GM23248 (cell line): ENCODE measurements around the gene NLGN2. TPM values are rescaled to one million over a fixed set of nuclear protein-coding genes. Genes with fewer than 3 reads are reported as not detected.

Source experiments
- DNase-seq: peaks from one replicate; pipeline ENCODE4 v3.0.0-alpha.2; 2015
- H2AFZ ChIP-seq: fragments of 200-600 bp; sonication (generic); 2 replicates; pipeline ENCODE4 v1.6.1; 2016; ENCODE audit warnings: antibody characterized with exemption
- H3F3A ChIP-seq: fragments of 200-600 bp; sonication (generic); 2 replicates; pipeline ENCODE4 v1.6.1; 2016; ENCODE audit warnings: mild to moderate bottlenecking, antibody characterized with exemption, mixed run types; ENCODE audit not compliant: insufficient read depth
- H3K27ac ChIP-seq: fragments of 200-600 bp; sonication (generic); 2 replicates; pipeline ENCODE4 v1.5.1; 2016; ENCODE audit warnings: mild to moderate bottlenecking
- H3K27me3 ChIP-seq: fragments of 200-600 bp; sonication (generic); replicated peaks from 2 replicates; pipeline ENCODE4 v1.6.1; 2016; ENCODE audit warnings: mild to moderate bottlenecking; ENCODE audit not compliant: insufficient read depth
- H3K36me3 ChIP-seq: fragments of 200-600 bp; sonication (generic); 2 replicates; pipeline ENCODE4 v1.6.1; 2016; ENCODE audit warnings: low read depth, mild to moderate bottlenecking
- H3K4me1 ChIP-seq: fragments of 200-600 bp; sonication (generic); 2 replicates; pipeline ENCODE4 v1.6.1; 2016; ENCODE audit warnings: mild to moderate bottlenecking; ENCODE audit not compliant: insufficient read depth
- H3K4me2 ChIP-seq: fragments of 200-600 bp; sonication (generic); one replicate; pipeline ENCODE4 v1.6.1; 2016; ENCODE audit warnings: mild to moderate bottlenecking; ENCODE audit not compliant: unreplicated experiment
- H3K4me3 ChIP-seq: fragments of 200-600 bp; sonication (generic); 2 replicates; pipeline ENCODE4 v1.5.1; 2016; ENCODE audit warnings: mild to moderate bottlenecking
- H3K79me2 ChIP-seq: fragments of 200-600 bp; sonication (generic); 2 replicates; pipeline ENCODE4 v1.6.1; 2016; ENCODE audit warnings: mild to moderate bottlenecking; ENCODE audit not compliant: insufficient read depth
- H3K9ac ChIP-seq: fragments of 200-600 bp; sonication (generic); 2 replicates; pipeline ENCODE4 v1.6.1; 2016; ENCODE audit warnings: mild to moderate bottlenecking
- H3K9me2 ChIP-seq: fragments of 200-600 bp; sonication (generic); 2 replicates; pipeline ENCODE4 v1.6.1; 2016; ENCODE audit warnings: mixed run types, mild to moderate bottlenecking, moderate library complexity; ENCODE audit not compliant: insufficient read depth
- H3K9me3 ChIP-seq: fragments of 200-600 bp; sonication (generic); one replicate; pipeline ENCODE4 v1.6.1; 2017; ENCODE audit warnings: low read depth
- H4K20me1 ChIP-seq: fragments of 200-600 bp; sonication (generic); 2 replicates; pipeline ENCODE4 v1.6.0; 2016; ENCODE audit not compliant: insufficient read depth
- EZH2 ChIP-seq: fragments of 200-600 bp; sonication (generic); IDR thresholded peaks from 2 replicates; pipeline ENCODE4 v1.6.1; 2018; ENCODE audit warnings: antibody characterized with exemption, mild to moderate bottlenecking; ENCODE audit not compliant: insufficient read depth, poor library complexity, severe bottlenecking
- EZH2phosphoT487 ChIP-seq: fragments of 200-600 bp; sonication (generic); IDR thresholded peaks from 2 replicates; pipeline ENCODE4 v1.6.1; 2018; ENCODE audit warnings: antibody characterized with exemption, moderate library complexity, mild to moderate bottlenecking, low read depth; ENCODE audit not compliant: insufficient read depth
- WGBS, 2 experiments: methylation state at CpG; one replicate each; pipeline ENCODE4 v1.1.6; 2015 to 2017; ENCODE audit warnings: low lambda C conversion rate in 2 of 2, low coverage in 1 of 2; ENCODE audit errors: missing lambda C conversion rate in 2 of 2; 5-methylcytosine and 5-hydroxymethylcytosine counted together
- in situ Hi-C: fragments of 300-500 bp; cut with MboI; formaldehyde crosslinking; loops from 2 replicates; pipeline ENCODE4 v1.15.0; 2020
- polyA plus RNA-seq: library from polyadenylated mRNA; unstranded; fragments of >200 nt; fragmentation: Nextera tagmentation; extraction: Ambion mirVana; gene quantifications from 2 replicates; pipeline ENCODE4 v1.2.1, GENCODE V29; 2016
- total RNA-seq: library from RNA; depleted of rRNA; stranded (reverse); fragments of >200 nt; shearing (Covaris generic); gene quantifications from 2 replicates; pipeline ENCODE4 v1.2.3, GENCODE V29; 2014

Gene NLGN2
- total and polyA plus RNA-seq, 2 experiments from 2014 or later: 3.3 to 9.5 TPM

DNA sequence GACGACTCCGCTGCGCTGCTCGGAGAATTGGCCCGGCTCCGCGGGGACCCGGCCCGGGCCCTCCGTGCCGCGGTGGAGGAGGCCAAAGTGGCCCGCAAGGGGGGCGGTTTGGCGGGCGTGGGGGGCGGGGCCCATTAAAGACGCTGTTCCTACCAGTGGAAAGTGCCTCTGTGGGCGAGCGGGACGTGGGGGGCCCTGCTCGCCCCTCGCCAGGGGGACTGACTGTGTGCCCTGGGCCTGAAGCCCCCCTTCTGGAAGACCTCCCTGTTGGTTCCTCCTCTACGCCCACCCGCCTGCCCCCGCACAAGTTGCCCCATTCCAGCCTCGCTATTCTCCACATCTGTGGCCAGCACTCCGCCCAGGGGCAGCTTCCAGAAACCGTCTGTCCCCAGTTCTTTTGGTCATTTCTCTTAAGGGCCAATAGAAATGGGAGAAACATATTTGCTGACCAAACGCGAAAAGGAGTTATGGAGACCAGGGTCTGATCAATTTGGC, 29.8 kb downstream of the NLGN2 start:
- TF ChIP-seq EZH2: no peak
- no peak for TF ChIP-seq EZH2phosphoT487
- Histone ChIP-seq H3K36me3 (no peaks in the 10 kb centered on the region), H3K27ac (no peak overlapping the region), H3K9ac (no peak overlapping the region), H3K4me3 (peak overlapping the region; percentile 79), H3K79me2 (no peaks in the 10 kb centered on the region), H3K4me1 (peaks cover 11% of the 10 kb centered on the region), H3F3A (no peaks in the 10 kb centered on the region), H3K9me3 (no peaks in the 10 kb centered on the region), H3K27me3 (peaks cover 32% of the 10 kb centered on the region; the same call in 1 of the 2 replicates), H2AFZ (no peak overlapping the region; the same call in none of the 2 replicates), H3K9me2 (no peaks in the 10 kb centered on the region), H4K20me1 (no peaks in the 10 kb centered on the region), H3K4me2 (peak overlapping the region; percentile 48)
- WGBS, 2 experiments: 14 to 19% methylated on average over 17 to 22 of the region's 31 CpGs
- DNase-seq: no peak
- in situ Hi-C loops: no loop called here

DNA sequence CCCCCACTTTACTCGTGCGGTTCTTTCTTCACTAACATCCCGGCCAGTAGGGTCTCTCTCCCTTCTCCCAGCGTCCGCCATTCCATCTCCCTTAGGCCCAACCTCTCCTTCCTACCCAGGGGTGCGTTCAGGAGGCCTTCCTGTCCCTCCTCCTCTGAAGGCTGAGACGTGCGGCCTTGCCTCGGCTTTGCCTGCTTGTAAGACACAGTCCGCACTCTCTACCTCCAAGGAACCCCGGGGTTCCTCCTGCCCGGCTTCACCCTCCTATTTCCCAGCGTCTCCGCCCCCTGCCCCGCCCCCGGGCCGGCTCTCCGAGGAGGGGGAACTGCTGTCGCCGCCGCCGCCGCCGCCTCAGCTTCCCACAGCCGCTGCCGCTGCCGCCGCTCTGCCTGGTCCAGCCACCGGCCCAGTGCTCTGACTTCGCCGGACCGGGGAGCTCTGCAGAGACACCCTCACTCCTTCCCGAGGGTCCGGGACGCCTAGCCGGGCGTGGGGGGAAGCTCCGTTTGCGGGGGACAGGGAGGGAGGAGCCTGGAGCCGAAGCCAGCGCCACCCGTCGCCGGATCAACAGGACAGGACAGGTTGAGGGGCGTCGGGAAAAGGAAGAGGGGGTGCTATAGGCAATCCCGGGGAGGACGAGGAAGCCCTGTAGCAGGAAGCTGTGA, 30.4 kb downstream of the NLGN2 start:
- in situ Hi-C loops: no loop called here
- Histone ChIP-seq H3K36me3 (no peaks in the 10 kb centered on the region), H3K4me1 (peaks cover 11% of the 10 kb centered on the region), H4K20me1 (no peaks in the 10 kb centered on the region), H3K9ac (no peak overlapping the region), H3K79me2 (no peaks in the 10 kb centered on the region), H3K27ac (no peak overlapping the region), H3K9me2 (no peaks in the 10 kb centered on the region), H3K27me3 (peaks cover 32% of the 10 kb centered on the region; the same call in 1 of the 2 replicates), H3F3A (no peaks in the 10 kb centered on the region), H3K9me3 (no peaks in the 10 kb centered on the region), H3K4me2 (peak overlapping the region; percentile 25), H2AFZ (no peak overlapping the region), H3K4me3 (no peak overlapping the region)
- DNase-seq: peak; percentile 40
- TF ChIP-seq EZH2phosphoT487: no peak; the same call in 1 of the 2 replicates
- TF ChIP-seq EZH2: no peak
- WGBS, 2 experiments: 12 to 20% methylated on average over 25 to 46 of the region's 48 CpGs

DNA sequence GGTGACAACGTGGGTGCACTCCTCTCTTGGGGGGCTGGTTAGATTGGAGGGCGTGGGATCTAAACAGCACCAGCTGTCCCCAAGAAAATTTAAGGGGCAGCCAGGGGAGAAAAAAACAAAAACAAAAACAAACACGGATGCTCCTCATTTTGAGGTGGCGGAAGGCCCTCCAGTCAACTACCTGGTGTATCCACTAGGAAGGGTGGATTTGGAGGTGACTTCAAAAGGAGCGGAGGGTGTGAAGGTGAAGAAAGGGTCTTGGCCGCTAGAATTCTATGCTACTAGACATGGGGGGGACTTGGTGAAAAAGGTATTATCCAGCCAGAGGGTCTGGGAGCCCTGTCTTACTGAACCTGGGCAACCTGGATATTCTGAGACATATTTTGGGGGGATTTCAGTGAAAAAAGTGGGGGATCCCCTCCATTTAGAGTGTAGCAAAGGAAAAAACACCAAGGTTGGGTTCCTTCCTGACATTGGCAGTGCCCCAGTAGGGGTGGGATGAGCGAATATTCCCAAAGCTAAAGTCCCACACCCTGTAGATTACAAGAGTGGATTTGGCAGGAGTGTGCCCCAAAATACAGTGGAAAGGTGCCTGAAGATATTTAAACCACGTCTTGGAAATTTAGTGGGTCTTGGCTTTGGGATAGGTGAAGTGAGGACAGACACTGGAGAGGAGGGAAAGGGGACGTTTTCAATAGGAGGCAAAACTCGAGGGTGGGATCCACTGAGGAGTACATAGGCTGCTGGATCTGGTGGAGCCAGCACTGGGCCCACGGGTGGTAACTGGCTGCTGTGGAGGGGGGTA, 31.2 kb downstream of the NLGN2 start:
- Histone ChIP-seq H3K36me3 (no peaks in the 10 kb centered on the region), H3K27me3 (peaks cover 32% of the 10 kb centered on the region; the same call in 1 of the 2 replicates), H3K27ac (no peak overlapping the region), H3K4me1 (peaks cover 12% of the 10 kb centered on the region), H4K20me1 (no peaks in the 10 kb centered on the region), H3K4me3 (no peak overlapping the region), H3K9me3 (no peaks in the 10 kb centered on the region), H2AFZ (no peak overlapping the region), H3K79me2 (no peaks in the 10 kb centered on the region), H3K9ac (no peak overlapping the region), H3K9me2 (no peaks in the 10 kb centered on the region), H3F3A (peaks cover 4% of the 10 kb centered on the region; the same call in 1 of the 2 replicates), H3K4me2 (no peak overlapping the region)
- WGBS, 2 experiments: 52 to 57% methylated on average over 11 of the region's 11 CpGs
- DNase-seq: no peak
- TF ChIP-seq EZH2 (peak; percentile 67), EZH2phosphoT487 (no peak)
- in situ Hi-C loops: no loop called here

DNA sequence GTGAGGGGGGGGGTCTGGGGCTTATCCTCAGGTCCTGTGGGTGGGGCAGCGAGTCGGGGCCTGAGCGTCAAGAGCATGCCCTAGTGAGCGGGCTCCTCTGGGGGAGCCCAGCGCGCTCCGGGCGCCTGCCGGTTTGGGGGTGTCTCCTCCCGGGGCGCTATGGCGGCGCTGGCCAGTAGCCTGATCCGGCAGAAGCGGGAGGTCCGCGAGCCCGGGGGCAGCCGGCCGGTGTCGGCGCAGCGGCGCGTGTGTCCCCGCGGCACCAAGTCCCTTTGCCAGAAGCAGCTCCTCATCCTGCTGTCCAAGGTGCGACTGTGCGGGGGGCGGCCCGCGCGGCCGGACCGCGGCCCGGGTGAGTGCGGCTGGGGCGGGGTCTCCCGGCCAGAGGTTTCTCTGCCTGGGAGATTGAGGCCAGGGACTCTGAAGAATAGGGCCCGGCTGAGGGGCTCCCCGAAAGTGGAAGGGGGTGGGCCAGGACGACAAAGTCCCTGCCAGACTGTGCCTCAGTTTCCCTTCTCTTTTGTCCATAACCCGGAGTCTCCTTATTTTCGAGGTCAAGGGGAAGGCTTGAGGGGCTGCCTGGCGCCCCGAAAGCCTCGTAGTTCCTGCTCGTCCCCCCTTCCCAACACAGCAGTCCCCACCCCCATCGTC, 31.9 kb downstream of the NLGN2 start, which contains the start of gene FGF11:
Gene FGF11, plus strand, starts transcription at position 51 of the 651 bp plus-strand sequence. Its CDS starts 109 bp downstream, at position 160.
- WGBS, 2 experiments: 3 to 8% methylated on average over 31 to 41 of the region's 50 CpGs
- Histone ChIP-seq H3K27me3 (peaks cover 32% of the 10 kb centered on the region; the same call in 1 of the 2 replicates), H3K36me3 (no peaks in the 10 kb centered on the region), H3K9me3 (no peaks in the 10 kb centered on the region), H3K4me2 (peak within 1 kb of the TSS; percentile 48), H3K4me1 (peaks cover 16% of the 10 kb centered on the region), H3K9ac (no peak within 1 kb of the TSS), H3K79me2 (no peaks in the 10 kb centered on the region), H3K9me2 (no peaks in the 10 kb centered on the region), H2AFZ (no peak within 1 kb of the TSS), H4K20me1 (no peaks in the 10 kb centered on the region), H3K4me3 (peak within 1 kb of the TSS; percentile 46), H3F3A (peaks cover 10% of the 10 kb centered on the region), H3K27ac (no peak within 1 kb of the TSS)
- DNase-seq: peak; percentile 19
- TF ChIP-seq EZH2 (peak; percentile 86), EZH2phosphoT487 (0 out of 2 replicates have a peak, but pooled peaks have one; percentile 72)
- in situ Hi-C loops: no loop called here
